ENCODE measurements around the gene HSPG2.

GRCh38 chr1:21899987-21900386 is 37.1 kb downstream of the HSPG2 start:
- TF ChIP-seq CTCF (IDR thresholded peaks at IDR 0.05) (no peak), ZFX (IDR thresholded peaks at IDR 0.05; ENCODE audit: borderline replicate concordance) (no peak)

All from 22Rv1 (cell line).